Activated CD8-positive, alpha-beta memory T cell treated with anti-CD3 and anti-CD28 coated beads, Interleukin-2, amount 50 U/mL, for 24 hours (primary cell): Measurements from ENCODE around the gene OR5M11.
"Not testable (repeated sequence)": the region's sequence is repeated elsewhere in the genome, so short reads cannot be mapped to it uniquely, and the experiment has no call there.

Experiments
- DNase-seq: peaks from one replicate; pipeline ENCODE4 v3.0.0-alpha.2; 2020; ENCODE audit errors: extremely low read depth

Gene OR5M11

GRCh38 chr11:56543157-56543556 lies at the start of gene OR5M11:
Gene OR5M11, minus strand, starts transcription at chr11:56543257. Its CDS starts 0 bp downstream, at chr11:56543257.
- DNase-seq = no peak

- not testable (repeated sequence) for DNase-seq
These were observed 49.1 kb upstream of the OR5M11 start for GRCh38 chr11:56592088-56592717.

- no peak for DNase-seq
These were observed 34.6 kb upstream of the OR5M11 start, which contains the start of gene OR5M10 for GRCh38 chr11:56577621-56578020. Gene OR5M10, minus strand, starts transcription at chr11:56577721. Its CDS starts 0 bp downstream, at chr11:56577721.

GRCh38 chr11:56558574-56558973 lies 15.5 kb upstream of the OR5M11 start:
- no peak for DNase-seq

- DNase-seq = not testable (repeated sequence)
These were observed 11.6 kb upstream of the OR5M11 start for GRCh38 chr11:56554691-56555090.

- no peak for DNase-seq
These were observed 2.5 kb upstream of the OR5M11 start for GRCh38 chr11:56545531-56545930.

- no peak for DNase-seq
These were observed 682 bp upstream of the OR5M11 start for GRCh38 chr11:56543739-56544138.

GRCh38 chr11:56533054-56533740 lies 9.9 kb downstream of the OR5M11 start:
- no peak for DNase-seq

- no peak for DNase-seq
These were observed 11.2 kb downstream of the OR5M11 start for GRCh38 chr11:56531856-56532255.

GRCh38 chr11:56522008-56522407 lies 21.0 kb downstream of the OR5M11 start:
- no peak for DNase-seq

- no peak for DNase-seq
These were observed 29.8 kb downstream of the OR5M11 start for GRCh38 chr11:56513280-56513679.

- no peak for DNase-seq
These were observed 33.6 kb downstream of the OR5M11 start for GRCh38 chr11:56509439-56509838.

- no peak for DNase-seq
These were observed 46.0 kb downstream of the OR5M11 start for GRCh38 chr11:56497010-56497409.

GRCh38 chr11:56495117-56495516 lies 47.9 kb downstream of the OR5M11 start:
- DNase-seq = no peak
